Stimulated activated CD4-positive, alpha-beta T cell treated with anti-CD3 and anti-CD28 coated beads, Interleukin-1b, Interleukin-23, amount 100 ng/mL, for 24 hours (primary cell): ENCODE measurements around the gene SLC25A40.
"Not testable (repeated sequence)": the region's sequence is repeated elsewhere in the genome, so short reads cannot be mapped to it uniquely, and the experiment has no call there.

ENCODE experiments used
- DNase-seq, 4 experiments: peaks; one replicate each; pipeline ENCODE4 v3.0.0-alpha.2; 2020; ENCODE audit warnings: low read depth in 4 of 4, low spot score in 1 of 4

Gene SLC25A40, protein sequence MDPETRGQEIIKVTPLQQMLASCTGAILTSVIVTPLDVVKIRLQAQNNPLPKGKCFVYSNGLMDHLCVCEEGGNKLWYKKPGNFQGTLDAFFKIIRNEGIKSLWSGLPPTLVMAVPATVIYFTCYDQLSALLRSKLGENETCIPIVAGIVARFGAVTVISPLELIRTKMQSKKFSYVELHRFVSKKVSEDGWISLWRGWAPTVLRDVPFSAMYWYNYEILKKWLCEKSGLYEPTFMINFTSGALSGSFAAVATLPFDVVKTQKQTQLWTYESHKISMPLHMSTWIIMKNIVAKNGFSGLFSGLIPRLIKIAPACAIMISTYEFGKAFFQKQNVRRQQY

DNA sequence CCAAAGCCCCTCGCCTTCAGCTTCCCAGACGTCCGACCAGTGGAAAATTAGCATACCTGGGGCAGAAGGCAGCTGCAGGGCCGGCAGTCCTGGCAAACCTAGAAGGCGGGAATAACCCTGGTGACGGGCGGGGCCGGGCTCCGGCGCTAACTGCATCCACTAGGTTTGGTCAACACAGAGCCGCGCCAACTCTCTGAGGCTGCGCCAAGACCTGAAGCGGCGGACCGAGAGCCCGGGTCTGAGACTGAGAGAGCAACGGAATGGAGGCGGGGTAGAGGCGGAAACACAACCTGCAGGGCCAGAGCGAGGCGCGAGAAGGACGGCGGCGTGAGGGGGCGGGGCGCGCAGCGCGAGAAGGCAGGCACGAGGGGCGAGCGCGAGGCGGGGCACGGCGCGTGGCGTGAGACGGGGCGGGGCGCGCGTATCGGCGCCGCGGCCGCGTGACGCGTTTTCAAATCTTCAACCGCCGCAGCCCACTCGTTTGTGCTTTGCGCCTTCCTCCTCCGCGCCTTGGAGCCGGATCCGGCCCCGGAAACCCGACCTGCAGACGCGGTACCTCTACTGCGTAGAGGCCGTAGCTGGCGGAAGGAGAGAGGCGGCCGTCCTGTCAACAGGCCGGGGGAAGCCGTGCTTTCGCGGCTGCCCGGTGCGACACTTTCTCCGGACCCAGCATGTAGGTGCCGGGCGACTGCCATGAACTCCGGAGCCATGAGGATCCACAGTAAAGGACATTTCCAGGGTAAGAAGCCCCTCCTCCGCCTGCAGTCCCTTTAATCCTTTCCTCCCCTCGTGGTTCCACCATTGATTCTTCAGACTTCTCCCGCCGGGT is at the start of gene SLC25A40, which contains the start of gene DBF4:
Gene SLC25A40 (minus strand): TSS at position 321 of the 829 bp plus-strand sequence. CDS start 17,633 bp downstream, outside the sequence.
Gene DBF4 (plus strand): TSS at position 454 of the 829 bp plus-strand sequence. CDS start 240 bp downstream, at position 694.
- DNase-seq: peak; percentile 91 to 96 (median 94)

DNA sequence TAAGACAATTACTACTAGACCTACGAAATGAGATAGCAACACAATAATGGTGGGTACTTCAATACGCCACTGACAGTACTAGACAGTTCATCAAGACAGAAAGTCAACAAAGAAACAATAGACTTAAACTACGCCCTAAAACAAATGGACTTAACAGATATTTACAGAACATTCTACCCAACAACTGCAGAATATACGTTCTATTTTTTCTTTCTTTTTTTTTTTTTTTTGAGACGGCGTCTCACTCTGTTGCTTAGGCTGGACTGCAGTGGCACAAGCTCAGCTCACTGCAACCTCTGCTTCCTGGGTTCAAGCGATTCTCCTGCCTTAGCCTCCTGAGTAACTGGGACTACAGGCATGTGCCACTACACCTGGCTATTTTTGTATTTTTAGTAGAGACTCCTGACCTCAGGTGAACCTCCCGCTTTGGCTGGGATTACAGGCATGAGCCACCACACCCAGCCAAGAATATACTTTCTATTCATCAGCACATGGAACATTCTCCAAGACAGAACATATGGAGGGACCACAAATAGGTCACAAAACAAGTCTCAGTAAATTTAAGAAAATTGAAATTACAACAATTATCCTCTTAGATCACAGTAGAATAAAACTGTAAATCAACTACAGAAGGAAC is 46.7 kb upstream of the SLC25A40 start:
- not testable (repeated sequence) for DNase-seq

DNA sequence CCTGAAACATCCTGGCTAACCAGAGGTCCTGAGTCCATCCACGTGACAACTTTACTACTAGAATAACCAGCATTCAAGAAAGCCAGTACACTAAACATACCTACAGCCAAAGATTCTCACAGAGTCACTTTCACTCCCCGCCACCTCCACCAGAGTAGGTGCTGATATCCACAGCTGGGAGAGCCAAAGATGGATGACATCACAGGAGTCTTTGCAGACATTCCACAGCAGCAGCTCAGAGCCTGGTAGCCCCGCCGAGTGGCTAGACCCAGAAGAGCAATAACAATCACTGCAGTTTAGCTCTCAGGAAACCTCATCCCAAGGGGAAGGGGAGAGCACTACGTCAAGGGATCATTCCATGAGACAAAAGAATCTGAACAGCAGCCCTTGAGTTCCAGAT is 44.4 kb upstream of the SLC25A40 start:
- no peak for DNase-seq

DNA sequence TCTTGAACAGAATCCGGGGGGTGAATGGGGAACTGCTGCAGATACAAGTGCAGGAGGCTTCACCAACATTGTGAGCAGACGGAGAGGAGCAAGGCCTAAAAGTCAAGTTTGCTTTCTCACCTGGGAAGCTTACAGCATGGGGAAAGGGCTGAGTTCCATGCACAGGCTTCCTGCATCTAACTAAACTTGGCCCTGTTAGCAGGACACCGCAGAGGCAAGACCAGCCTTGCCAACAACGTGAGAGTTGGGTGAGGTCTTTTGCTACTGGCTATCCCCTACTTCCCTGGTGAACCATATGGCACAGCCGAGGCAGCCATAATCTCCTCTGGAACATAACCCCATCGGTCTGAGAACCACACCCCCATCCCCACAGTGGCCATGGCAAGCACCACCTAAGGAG is 43.7 kb upstream of the SLC25A40 start:
- DNase-seq: no peak

DNA sequence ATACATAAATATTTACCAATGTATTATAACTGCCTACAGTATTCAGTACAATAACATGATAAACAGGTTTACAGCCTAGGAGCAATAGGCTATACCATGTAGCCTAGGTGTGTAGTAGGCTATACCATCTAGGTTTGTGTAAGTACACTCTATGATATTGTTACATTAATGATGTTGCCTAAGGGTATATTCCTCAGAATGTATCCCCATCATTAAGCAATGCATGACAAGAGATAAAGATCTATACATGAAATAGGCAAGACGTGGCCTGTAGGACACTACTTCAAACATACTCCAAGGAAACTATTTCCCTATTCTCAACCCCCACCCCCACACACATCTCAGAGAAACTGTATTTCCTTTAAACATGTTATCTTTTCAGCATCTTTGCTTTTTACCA is 42.6 kb upstream of the SLC25A40 start:
- no peak for DNase-seq

DNA sequence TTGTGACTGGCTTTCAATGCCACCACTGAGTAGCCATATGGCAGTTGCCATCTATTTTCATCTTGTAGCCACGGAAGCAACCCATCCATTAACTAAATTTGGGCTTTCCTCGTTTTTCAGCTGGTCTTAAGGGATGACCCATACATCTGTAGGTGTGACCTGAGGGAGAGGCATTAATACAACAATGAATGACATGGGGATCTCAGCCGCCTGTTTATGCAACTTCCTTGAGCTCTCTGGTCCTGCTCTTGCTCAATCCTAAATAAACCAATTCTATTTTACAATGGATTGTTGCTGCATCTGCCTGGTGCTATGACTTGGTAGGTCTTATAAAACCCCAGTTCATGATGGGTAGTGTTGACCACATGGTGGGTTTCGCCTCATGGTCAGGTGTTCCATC is 36.0 kb upstream of the SLC25A40 start:
- DNase-seq: no peak

DNA sequence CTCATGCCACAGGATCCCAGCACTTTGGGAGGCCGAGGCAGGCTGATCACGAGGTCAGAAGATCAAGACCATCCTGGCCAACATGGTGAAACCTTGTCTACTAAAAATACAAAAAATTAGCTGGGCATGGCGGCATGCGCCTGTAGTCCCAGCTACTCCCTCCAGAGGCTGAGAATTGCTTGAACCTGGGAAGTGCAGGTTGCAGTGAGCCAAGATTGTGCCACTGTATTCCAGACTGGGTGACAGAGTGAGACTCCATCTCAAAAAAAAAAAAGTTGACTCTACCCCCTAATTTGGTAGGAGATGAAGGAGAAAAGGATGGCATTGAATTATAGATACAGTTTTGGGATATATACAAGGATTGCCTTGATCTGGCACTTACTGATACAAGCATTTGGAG is 32.7 kb upstream of the SLC25A40 start:
- DNase-seq: not testable (repeated sequence)

DNA sequence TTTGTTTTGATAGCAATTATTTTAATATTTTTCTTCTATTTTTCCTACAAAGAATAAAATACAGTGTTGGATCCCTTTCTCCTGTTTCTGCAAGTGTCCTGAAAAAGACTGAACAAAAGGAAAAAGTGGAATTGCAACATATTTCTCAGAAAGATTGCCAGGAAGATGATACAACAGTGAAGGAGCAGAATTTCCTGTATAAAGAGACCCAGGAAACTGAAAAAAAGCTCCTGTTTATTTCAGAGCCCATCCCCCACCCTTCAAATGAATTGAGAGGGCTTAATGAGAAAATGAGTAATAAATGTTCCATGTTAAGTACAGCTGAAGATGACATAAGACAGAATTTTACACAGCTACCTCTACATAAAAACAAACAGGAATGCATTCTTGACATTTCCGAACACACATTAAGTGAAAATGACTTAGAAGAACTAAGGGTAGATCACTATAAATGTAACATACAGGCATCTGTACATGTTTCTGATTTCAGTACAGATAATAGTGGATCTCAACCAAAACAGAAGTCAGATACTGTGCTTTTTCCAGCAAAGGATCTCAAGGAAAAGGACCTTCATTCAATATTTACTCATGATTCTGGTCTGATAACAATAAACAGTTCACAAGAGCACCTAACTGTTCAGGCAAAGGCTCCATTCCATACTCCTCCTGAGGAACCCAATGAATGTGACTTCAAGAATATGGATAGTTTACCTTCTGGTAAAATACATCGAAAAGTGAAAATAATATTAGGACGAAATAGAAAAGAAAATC is 31.2 kb upstream of the SLC25A40 start:
- DNase-seq: not testable (repeated sequence)

DNA sequence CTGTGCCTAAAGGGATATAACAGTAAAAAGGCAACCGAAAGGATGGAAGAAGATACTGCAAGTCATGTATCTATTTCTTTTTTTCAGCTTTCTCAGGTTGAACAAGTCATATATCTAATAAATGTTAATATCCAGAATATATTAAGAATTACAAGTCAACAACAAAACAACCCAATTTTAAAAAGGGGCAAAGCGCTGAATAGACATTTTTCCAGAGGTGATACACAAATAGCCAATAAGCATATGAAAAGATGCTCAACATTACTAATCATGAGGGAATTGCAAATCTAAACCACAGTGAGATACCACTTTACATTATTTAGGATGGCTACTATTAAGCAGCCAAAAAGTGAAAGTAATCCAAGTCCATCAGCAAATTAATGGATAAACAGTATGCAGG is 23.1 kb upstream of the SLC25A40 start:
- no peak for DNase-seq

DNA sequence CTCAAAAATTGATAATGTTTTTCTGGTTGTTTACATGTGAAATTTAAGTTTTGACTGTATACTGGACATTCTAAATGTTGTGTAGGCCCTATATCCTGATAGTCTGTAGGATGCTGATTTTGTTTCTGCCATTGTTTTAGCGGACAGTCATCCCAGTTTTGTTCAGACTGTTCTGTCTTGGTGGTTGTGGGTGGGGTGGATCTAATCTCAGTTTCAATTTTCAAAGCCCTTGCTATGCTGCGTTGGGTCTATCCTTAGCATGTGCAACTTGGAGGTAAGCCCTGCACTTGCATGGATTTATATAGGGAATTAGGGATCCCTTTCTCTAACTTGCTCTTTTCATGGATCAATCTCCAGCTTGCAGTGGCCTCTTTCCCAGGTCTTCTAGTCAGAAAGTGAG is 19.2 kb upstream of the SLC25A40 start:
- DNase-seq: no peak

DNA sequence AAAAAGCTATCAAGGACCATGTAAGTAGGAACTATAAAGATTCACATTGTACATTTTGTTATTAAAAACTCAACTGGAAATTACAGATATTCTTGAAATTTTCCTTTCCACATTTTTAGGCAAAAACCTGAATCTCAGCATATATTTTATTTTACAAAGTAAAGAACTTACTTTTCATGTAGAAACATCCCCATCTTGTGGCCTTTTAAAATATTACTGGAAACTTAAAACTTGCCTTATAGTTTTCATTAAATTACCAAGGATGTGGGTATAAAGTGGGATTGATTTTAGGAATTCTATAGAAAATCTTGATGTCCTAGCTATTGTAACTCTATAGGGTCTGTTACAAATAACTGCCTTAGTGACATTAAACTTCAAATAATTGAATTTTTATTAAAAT is 10.7 kb upstream of the SLC25A40 start:
- DNase-seq: no peak

DNA sequence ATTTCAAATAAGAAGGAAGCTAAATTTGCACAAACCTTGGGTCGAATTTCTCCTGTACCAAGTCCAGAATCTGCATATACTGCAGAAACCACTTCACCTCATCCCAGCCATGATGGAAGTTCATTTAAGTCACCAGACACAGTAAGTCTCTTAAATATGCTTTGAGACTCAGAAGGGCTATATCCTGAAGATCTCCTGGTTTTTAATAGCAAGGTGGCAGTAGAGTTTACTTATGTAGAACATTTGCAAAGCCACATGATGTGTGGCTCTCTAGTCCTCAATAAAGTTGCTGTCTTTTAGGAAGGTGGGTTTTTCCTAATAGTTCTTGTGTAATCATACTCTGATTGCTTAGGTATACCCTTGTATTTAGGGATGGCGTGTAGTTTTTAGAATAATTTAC is 8.9 kb upstream of the SLC25A40 start:
- no peak for DNase-seq

DNA sequence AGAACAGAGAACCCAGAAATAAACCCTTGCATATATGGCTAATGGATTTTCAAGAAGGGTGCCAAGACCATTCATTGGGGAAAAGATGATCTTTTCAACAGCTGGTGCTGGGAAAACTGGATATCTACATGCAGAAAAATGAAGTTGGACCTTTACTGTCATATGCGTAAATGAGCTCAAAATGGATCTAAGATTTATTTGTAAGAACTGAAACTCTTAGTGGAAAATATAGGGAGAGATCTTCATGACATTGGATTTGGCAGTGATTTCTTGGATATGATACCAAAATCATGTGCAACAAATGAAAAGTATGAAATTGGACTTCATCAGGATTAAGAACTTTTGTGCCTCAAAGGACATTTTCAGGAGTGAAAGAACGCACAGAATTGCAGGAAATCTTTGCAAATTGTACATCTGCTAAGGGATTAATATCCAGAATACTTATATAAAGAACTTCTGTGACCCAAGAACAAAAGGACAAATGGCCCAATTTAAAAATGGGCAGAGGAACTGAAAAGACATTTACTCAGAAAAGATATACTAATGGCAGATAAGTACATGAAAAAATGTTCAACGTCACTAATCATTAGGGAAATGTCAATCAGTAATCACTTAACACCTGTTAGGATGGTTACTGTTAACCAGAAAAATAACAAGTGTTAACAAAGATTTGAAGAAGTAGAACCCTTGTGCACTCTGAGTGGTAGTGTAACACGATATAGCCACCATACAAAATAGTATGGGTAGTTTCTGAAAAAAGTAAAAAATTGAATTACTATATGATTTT is 6.2 kb upstream of the SLC25A40 start:
- no peak for DNase-seq

DNA sequence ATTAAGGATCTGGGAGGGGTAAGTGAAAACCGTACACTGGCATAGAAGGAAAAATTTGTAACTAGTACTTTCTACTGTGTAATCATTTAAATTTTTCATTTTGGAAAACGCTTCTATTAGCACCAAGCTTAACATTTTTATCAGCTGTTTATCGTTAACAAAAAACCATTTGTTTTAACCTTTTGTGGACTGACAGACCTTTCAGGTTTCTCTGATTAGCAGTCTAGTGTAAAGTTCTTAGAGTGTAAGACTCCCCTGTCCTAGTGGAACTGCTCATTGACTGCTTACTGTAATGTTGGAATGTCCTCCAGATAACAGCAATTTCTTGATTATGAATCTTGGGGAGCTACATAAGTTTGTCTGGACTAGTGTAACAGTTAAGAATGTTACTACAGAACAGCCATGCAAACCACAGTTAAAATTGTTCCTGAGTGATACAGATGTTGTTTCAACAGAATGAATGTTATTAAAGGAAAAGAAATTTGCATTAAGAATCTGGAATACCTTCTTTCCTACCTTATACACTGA is 2.1 kb upstream of the SLC25A40 start:
- DNase-seq: no peak

DNA sequence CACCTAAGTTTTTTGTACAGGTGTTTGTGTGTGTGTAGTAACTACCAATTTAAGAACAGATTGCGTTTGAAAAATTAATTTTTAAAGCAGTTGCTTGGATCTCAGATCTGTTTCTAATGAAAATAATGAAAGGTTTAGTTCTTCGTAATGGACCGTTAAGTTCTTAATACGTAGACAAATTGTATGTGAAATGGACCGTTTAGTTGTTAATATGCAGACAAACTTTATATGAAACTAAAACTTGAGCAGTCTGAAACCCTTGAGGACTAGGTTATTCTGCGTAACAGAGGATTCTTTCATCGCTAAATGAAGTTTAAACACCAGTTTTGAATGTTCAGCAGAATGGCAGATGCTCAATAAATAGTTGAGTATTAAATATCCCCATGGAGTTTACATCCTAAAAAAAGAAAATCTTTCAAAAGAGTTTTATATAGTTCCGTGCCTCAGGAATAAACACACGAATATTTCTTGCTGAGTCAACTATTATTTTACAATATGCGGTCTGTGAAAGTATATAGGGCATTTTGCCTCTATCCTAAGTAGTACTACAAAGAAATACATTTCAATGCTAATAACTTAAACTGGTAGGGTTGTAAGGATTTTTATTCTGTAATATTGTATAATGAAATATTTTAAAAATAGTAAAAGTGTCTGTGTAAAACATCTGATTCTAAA is 1.3 kb upstream of the SLC25A40 start:
- no peak for DNase-seq

DNA sequence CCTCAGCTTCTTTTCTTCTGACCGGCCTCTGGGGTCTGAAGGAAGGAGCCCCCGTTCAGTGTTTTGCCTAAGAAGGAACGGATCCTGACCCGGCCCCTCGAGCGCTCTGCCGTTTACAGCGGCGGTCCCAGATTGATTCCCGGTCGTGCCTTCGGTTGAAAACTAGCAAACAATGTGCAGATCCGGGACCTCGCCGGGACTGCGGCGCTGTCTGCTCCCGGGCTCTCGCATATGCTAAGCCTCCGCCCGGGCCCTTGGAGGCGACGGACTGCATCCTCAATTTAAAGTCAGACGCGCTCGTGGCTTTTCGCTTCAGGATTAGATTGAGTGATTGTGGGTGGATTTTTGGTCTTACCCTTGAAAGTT is 692 bp upstream of the SLC25A40 start:
- peak; percentile 14 to 28 (median 21) for DNase-seq

DNA sequence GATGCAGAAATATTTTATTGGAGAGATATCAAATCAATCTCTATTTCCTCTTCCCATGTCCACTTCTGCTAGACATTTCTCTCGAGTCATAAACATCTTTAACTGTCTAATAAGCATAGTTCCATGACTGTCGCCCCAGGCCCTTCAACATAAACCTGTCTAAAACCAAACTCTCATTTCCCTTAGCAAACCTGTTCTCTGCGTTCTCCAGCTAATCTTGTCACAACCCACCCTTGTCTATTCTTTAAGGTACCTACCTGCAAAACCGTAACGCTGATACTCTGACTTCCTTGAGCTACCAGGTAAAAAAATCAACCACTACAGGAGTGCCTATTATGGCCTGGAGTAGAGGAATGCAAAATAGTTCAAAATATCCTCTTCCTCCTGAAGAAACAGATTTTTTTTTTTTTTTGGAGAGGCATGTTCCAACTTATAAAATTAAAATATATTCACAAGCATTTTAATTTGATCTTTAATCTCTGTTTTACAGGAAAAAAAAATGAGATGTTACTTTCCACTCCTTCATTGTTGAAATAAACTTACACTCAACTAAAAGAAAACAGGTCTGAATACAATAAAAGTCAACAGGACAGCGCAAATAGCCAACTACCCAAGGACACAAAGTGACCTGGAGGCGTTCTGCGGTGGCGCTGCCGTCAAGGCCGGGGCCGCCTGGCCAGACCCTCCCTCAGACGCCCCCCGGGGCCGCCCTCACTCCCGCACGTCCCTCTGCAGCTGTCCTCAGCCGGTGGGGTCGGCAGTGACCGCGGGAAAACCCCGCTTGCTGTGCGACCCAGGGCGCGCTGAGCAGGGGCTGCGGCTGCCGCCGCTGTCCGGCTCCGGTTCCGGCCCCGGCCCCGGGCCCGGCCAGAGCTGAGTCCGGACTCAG is 765 bp downstream of the SLC25A40 start:
- DNase-seq: no peak

DNA sequence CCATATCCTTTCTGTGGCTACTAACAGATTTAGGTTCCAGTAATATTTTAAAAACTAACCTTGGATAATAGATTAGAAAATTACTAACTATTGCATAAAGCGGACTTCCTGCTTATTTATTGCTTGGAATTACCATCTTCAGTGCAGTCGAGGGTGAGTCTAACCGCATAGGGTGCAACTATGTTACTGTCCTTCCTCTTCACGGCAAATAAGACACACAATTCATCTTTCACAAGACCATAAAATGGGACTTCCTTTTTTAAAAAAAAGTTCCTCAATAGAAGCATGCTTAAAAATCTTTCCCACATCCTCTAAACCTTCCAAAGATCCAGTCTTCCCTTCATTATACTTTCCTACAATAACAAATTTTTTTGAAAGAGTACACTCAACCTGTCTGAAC is 2.1 kb downstream of the SLC25A40 start:
- no peak for DNase-seq
